Stimulated activated CD8-positive, alpha-beta memory T cell treated with anti-CD3 and anti-CD28 coated beads, Interleukin-7, amount 100 ng/mL, for 4 hours (primary cell): ENCODE results near the gene NPAT.
A peak's percentile ranks its signal among the peaks of the same experiment; 100 is the strongest.
"Not testable (repeated sequence)": the region's sequence is repeated elsewhere in the genome, so short reads cannot be mapped to it uniquely, and the experiment has no call there.

Experiments used
- DNase-seq, 2 donors: peaks; one replicate each; pipeline ENCODE4 v3.0.0-alpha.2; 2020; ENCODE audit warnings: low read depth in 2 of 2

NPAT gene

DNA sequence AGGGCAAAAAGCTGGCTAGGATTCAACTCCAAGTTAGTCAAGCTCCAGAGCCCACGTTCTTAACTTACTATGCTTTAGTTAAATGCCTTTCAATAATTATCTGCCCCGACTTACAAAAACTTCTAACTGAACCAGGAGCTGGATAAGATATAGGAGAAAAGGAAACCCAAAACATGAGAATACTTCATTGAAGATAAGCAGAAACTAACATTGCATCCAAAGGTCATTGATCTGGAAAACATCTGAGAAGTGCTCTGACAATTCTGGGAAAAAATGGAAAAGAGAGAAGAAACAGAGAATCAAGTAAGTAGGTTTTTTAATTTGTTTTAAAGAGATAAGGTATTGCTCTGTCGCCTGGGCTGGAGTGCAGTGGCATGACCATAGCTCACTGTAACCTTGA is 73.9 kb downstream of the NPAT start:
- no peak for DNase-seq

DNA sequence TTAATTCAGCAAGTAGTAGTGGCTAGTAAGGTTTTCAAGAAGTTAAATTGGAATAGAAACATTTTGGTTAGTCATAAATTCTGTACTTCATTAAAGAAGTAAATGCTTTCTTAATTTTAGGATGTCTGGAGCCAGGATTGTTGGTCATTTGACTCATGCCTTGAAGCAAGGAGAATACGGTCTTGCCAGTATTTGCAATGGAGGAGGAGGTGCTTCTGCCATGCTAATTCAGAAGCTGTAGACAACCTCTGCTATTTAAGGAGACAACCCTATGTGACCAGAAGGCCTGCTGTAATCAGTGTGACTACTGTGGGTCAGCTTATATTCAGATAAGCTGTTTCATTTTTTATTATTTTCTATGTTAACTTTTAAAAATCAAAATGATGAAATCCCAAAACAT is 75.3 kb downstream of the NPAT start:
- no peak for DNase-seq

DNA sequence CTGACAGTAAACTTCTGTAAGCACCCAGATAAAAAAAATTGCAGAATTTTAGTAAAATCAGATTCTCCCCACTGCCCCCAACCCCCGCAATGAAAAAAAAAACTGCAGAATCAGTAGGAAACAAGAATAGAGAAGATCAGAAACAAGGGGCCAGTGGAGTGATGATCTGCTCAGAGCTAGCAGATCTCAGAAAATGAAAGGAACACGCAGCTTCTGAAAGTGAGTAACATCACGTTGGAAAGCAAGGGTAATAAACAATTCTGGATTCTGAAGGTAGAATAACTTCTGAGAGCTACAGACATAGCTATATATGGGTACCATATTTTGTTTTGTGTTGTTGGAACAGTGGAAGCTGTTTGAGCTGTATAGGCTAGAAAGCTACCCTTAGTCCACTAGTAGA is 77.8 kb downstream of the NPAT start:
- no peak for DNase-seq

DNA sequence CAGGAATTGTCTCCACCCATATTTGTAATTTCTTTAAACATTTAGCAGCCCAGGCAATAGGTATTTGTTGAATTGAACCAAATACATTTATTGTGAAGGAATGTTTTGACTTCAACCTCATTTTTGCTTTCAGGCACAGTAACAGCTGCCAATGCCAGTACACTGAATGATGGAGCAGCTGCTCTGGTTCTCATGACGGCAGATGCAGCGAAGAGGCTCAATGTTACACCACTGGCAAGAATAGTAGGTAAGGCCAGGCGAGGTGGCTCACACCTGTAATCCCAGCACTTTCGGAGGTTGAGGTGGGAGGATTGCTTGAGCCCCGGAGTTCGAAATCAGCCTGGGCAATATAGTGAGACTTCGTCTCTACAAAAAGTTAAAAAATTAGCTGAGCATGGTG is 80.1 kb downstream of the NPAT start:
- no peak for DNase-seq

DNA sequence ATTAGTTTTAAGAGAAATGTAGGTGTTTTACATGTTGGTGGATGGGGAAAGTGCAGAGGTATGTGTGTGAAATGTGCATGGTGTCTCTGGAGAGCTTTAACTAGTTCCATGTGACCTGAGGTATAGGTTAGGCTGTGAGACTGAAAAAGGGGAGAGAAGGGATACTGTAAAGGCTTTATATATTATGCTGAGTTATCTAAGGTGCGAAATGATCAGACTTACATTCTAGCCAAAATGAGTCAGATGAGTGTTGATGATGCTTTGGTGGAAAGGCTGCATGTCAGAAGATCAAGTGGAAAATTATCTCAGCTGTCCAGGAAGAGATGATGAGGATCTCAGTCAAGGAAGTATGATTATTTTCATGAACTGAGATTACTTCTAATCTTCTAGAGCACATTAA is 85.2 kb downstream of the NPAT start:
- no peak for DNase-seq

DNA sequence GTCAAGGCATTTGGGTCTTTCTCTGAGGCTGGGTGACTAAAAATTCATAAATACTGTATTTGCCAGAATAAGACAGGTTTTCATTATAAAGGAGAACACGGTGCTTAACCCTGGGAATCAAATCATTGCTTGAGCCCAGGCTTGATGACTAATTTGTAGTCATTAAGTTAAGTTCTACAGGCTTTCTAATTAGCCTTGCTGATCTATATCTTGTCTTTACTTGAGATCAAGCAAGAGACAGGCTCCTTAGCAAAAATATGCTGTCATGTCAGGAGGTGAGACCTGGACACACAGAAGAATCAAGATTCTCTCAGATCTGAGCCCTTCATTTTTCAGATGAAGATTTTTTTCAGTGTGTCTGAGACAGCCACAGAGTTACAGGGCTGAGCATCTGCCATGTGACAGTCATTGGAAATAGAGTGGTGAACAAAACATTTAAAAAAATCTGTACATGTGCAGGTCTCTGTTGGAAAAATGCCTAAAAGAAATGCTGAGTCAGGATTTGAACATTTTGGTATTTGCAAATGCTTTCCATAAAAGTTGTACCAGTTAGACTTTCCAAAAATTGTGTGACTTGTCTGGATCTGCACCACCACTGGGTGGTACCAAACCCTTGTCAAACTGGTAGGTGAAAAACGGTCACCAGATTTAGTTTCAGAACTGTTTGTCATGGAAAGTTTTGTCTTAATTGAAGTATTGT is 86.4 kb downstream of the NPAT start:
- no peak for DNase-seq

DNA sequence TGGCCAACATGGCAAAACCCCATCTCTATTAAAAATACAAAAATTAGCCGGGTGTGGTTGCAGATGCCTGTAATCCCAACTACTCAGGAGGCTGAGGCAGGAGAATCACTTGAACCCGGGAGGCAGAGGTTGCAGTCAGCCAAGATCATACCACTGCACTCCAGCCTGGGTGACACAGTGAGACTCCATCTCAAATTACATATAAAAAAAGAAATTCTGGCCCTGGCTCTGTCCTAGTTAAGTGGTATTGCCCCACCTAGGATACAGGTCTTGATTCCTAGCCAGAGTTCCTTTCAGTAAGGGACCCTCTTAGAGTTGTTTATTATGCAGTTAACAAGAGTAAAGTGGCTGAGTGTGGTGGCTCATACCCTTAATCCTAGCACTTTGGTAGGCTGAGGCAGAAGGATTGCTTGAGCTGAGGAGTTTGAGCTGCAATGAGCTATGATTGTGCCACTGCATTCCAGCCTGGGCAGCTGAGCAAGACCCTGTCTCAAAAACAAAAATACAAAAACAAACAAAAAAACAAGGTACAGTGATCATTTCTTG is 89.4 kb downstream of the NPAT start:
- not testable (repeated sequence) for DNase-seq

DNA sequence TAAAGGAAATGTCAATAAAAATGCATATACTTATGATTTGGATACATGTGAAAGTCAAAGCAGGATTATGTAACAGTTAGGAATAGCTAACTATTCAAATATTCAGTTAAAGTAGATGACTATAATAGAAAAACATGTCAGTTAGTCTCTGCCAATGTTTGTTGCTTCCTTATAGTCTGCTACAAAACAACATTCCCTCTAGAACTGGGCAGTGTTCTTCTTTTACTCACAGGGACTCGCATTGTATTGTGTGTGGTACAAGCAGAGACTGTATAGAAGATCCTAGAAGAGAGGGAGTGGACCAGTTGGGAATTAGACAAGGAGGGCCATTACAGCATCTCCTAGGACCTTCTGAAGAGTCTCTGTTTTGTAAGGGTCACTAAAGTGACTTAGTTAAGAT is 90.4 kb downstream of the NPAT start:
- no peak for DNase-seq

DNA sequence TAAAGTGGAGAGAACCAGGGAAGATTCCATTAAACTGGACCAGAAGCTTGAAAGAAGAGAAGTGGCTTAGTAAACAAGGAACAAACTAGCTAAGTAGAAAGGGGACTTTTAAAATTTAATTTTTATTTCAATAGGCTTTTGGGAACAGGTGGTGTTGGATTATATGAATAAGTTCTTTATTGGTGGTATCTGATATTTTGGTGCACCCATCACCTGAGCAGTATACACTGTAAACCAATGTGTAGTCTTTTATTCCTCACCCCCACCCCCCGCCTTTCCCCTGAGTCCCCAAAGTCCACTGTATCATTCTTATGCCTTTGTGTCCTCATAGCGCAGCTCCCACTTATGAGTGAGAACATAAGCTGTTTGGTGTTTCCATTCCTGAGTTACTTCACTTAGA is 93.7 kb downstream of the NPAT start:
- no peak for DNase-seq

DNA sequence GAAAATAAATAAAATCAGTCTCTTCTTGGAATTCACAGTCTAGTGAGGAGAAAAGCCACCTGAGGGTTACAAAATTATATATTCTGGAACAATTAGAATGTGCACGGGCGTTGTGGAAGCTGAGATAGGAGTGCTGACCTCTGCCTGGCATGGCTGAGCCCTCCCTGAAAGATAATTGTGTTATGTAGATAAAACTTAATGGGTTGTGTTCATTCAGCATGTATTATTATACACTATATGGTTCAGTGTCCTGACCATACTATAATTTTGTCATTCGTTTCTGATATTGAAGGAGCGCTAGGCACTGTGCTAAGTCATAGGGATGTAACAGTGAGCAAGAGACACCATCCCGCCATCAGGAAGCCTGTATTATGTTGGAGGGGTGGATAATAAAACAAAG is 97.3 kb downstream of the NPAT start:
- DNase-seq, result no peak

DNA sequence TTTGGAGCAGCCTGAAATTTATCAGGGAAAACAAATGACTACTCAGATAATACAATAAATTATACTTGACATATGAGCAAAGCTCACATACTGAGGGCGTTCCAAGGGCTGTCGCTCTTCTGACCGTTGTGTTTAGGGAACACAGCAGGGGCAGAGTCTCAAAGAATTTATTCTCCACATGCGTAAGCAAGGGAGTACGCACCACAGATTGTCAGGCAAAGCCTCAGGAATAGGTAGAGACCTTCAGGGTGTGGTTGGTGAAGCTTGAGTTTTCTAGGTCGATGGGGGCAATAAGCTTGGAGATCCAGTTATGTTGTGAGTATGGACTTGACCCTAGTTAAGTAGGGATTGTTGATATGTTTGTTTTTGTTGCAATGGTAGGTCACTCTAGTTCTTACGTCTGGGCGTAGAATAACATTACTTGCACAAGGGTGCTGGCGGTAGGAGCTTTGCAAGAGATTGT is 100.2 kb downstream of the NPAT start:
- no peak for DNase-seq

DNA sequence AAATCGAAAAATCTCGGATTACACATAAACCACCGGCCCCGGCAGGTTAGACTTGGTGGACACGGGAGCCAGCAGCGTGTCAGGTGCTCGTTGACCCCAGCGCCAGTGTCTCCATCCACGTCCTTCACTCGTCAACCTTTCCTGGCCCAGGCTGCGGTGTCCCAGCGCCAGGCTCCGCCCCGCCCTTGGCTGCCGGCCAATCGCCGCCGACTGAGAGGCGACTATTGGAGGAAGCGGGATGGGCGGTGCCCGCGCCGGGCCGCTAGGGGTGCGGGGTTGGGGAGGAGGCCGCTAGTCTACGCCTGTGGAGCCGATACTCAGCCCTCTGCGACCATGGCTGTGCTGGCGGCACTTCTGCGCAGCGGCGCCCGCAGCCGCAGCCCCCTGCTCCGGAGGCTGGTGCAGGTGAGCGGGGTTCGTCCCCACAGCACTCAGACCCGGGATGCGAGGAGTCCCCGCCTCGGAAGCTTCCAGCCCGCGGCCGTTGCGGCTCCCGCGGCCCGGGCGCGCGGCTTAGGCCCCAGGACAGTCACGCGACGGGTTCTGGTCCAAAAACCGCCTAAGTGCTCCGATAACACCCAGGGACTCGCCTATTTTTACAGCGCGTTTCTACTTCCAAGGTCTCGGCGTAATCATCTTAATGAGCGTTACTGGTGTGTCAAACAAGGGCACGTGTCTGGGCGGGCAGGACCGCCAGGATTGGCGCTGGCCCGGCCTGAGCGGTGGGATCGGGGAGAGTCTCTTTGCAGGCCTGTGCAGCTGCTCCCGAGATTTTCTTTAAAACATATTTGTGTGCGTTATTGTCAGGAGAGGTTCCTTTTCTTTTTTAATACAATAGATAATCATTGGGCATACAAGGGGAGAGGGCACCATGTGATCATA is 100.9 kb downstream of the NPAT start, which contains the start of gene ACAT1:
Gene ACAT1 (plus strand): TSS at position 294 of the 882 bp plus-strand sequence. CDS start 40 bp downstream, at position 334.
- peak; percentile 86 to 91 for DNase-seq

DNA sequence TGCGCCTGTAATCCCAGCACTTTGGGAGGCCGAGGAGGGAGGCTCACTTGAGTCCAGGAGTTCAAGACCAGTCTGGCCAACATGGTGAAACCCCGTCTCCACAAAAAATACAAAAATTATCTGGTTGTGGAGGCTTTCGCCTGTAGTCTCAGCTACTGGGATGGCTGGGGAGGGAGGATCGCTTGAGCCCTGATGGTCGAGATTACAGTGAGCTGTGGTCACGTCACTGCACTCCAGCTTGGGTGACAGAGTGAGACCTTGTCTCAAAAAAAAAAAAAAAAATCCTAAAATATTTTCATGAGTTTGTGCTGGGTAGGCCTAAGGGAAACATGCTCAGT is 101.5 kb downstream of the NPAT start:
- not testable (repeated sequence) for DNase-seq

DNA sequence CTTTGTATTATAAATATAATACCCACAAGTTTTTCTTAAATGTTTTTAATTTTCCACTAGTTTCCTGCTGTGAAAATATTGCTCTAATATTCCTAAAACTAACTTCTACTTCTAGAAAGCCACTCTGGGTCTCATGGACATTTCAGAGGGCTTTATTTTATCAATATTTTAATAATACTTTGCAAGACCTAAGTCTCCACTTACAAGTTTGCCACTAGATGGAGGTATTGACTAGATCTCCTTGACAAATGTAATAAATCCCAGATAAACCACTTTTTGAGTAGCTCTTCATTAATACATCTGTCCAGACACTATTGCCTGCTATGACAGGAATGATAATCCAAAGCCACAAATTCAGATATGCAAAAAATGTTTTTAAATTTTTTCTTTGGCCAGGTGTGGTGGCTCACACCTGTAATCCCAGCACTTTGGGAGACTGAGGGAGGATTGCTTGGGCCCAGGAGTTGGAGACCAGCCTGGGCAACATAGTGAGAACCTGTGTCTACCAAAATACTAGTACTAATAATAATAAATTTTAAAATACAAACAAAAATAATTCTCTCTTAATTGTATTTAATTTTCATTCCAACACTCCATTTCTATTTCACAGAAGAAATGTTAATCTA is 104.6 kb downstream of the NPAT start:
- no peak for DNase-seq

DNA sequence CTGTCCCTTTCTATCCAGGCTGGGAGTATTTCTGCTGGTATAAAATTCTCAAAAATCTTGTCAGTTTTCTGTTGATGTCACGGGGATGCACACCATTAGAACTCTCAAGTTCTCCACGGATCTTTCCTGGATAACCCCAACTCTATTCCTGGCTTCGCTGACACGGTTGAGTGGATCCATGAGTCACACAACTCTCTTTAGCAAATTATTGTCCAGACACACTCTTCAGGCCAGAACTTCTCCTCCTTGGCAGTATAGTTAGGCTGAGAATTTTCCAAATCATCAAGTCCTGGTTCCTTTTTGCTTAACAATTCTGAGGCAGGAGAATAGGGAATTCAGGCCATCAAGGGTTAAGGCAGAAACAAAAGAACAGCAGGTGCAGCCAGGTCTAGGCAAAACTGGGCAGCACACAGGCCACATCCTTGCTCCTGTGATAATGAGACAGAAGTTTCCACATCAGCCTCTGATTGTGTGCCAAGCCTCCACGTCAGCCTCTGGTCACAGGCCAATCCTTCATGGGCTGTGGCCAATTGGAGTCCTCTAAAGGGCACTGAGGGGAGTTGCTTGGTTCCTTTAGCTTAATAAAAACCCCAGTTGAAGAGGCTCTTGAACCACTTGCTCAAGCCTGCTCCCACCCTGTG is 106.8 kb downstream of the NPAT start:
- DNase-seq, result no peak

DNA sequence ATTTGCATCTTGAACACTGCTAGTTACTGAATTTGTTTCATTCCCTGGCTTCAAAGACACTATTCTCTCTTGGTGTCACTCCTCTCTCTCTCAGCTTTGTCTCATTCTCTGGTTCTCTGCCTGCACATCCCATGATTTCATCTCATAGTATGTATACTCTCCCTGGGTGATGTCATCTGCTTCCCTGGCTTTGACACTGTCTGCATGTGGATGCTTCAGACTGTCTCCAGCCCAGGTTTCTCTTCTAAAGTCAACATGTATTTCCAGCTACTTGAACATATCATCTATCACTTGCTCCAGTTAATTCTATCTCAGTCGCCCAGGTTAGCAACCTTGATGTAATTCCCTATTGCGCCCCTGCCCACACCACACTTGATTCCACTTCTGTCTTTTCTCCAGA is 110.4 kb downstream of the NPAT start:
- DNase-seq, result no peak

DNA sequence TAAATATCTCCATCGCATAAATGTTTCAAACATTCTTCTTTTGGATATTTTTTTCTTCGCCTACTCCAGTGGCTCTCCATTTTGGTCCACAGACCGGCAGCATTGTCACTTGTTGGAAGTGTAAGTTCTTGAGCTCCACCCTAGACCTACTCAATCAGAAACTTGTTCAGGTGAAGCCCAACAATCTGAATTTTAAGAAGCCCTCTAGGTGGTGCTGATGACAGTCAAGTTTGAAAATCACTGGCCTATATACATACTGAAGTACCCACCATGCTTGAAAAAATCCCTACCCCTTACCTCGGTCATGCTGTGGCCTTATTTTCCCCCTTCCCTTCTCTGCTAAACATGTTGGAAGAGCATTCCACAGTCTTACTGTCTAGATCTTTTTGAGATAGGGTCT is 111.3 kb downstream of the NPAT start:
- DNase-seq, result no peak
